22Rv1 (cell line): Measurements from ENCODE around the gene ADAM8.

Experiments used
- CTCF ChIP-seq: fragments of 450-650 bp; IDR thresholded peaks from 2 replicates; pipeline ENCODE4 v1.5.1; 2017; ENCODE audit warnings: mild to moderate bottlenecking
- ZFX ChIP-seq: fragments of 450-650 bp; IDR thresholded peaks from 2 replicates; pipeline ENCODE4 v1.6.1; 2017; ENCODE audit warnings: antibody characterized with exemption, borderline replicate concordance

DNA sequence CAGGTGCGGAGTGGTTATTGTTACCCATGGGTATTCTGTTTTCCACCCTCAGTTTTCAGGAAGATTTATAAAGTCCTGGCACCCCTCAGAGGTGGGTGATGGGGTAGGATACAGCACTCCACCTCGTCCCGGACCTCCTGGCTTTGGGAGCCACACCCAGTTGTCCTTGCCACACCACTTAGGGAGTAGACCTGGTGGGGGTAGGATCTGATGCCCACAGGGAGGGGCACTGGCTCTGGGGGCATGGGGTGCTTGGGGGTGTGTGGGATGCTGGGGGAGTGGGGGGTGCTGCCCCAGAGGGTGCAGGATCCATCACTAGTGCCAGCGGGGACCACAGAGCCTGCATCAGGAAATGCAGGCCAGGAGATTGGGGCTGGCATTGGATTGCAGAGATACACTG, 36.5 kb upstream of the ADAM8 start:
- no peak for TF ChIP-seq CTCF
- TF ChIP-seq ZFX, result no peak
